ENCODE data around the gene SLAIN2.

Gene SLAIN2

GRCh38 chr4:48410812-48411211 is 69.5 kb downstream of the SLAIN2 start:
- TF ChIP-seq, protein P1, sequence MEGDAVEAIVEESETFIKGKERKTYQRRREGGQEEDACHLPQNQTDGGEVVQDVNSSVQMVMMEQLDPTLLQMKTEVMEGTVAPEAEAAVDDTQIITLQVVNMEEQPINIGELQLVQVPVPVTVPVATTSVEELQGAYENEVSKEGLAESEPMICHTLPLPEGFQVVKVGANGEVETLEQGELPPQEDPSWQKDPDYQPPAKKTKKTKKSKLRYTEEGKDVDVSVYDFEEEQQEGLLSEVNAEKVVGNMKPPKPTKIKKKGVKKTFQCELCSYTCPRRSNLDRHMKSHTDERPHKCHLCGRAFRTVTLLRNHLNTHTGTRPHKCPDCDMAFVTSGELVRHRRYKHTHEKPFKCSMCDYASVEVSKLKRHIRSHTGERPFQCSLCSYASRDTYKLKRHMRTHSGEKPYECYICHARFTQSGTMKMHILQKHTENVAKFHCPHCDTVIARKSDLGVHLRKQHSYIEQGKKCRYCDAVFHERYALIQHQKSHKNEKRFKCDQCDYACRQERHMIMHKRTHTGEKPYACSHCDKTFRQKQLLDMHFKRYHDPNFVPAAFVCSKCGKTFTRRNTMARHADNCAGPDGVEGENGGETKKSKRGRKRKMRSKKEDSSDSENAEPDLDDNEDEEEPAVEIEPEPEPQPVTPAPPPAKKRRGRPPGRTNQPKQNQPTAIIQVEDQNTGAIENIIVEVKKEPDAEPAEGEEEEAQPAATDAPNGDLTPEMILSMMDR (IDR thresholded peaks at IDR 0.05; ENCODE audit: extremely low read depth, missing control alignments), result no peak
- no peak for DNase-seq (ENCODE audit: low spot score)

GRCh38 chr4:48420144-48420543 is 78.8 kb downstream of the SLAIN2 start:
- TF ChIP-seq, protein P1 (IDR thresholded peaks at IDR 0.05; ENCODE audit: extremely low read depth, missing control alignments), result no peak
- DNase-seq (ENCODE audit: low spot score), result no peak

DNA sequence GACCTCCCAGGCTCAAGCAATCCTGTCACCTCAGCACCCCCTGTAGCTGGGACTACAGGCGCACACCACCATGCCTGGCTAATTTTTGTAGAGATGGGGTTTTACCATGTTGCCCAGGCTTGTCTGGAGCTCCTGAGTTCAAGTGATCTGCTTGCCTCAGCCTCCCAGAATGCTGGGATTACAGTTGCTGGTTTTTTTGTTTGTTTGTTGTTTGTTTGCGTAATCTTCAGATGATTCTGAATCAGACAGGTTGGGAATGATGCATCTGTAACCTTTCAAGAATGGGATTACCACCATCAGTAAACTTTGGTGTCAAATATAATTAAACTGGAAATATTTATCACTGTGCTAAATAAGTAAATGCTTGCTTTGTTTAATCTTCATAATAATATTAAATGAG is 79.8 kb downstream of the SLAIN2 start:
- no peak for DNase-seq (ENCODE audit: low spot score)

DNA sequence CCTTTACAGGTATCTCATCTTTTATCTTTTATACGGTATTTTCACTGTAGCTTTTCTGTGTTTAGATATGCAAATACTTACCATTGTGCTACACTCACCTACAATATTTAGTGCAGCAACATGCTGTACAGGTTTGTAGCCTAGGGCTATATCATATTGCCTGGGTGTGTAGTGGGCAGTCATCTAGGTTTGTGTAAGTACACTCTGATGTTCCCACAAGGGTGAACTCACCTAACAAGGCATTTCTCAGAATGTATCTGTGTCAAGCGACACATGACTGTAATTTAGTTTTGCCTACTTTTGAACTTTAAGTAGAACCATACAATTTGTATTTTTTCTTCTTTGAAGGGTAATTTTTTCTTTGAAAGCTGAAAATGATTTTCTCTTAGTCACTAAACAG is 87.6 kb downstream of the SLAIN2 start:
- DNase-seq (ENCODE audit: low spot score), result no peak
- TF ChIP-seq, protein P1 (IDR thresholded peaks at IDR 0.05; ENCODE audit: extremely low read depth, missing control alignments), result no peak

More for the DNA sequence above, 79.8 kb downstream of the SLAIN2 start:
- TF ChIP-seq, protein P1 (IDR thresholded peaks at IDR 0.05; ENCODE audit: extremely low read depth, missing control alignments), result no peak

- TF ChIP-seq, protein P1 (IDR thresholded peaks at IDR 0.05; ENCODE audit: extremely low read depth, missing control alignments), result no peak
- peak; percentile 4 for DNase-seq (ENCODE audit: low spot score)
Measured at GRCh38 chr4:48429709-48430474, 88.6 kb downstream of the SLAIN2 start.

DNA sequence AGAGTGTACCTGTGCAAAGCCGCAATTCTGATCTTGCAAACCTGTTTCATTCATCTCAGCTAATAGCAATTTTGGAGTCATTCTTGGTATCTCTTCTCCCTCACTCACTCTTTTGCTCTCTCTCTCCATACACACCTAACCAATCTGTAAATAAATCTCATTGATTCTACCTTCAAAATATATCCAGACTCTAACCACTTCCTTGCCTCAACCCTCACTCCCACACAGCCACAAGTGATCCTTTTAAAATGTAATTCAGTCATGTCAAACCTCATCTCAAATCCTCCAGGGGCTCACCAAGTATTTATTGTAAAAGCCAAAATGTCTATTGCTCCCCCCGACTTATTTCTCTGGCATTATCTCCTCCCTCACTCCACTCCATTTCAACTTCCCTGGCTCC is 90.1 kb downstream of the SLAIN2 start:
- TF ChIP-seq, protein P1 (IDR thresholded peaks at IDR 0.05; ENCODE audit: extremely low read depth, missing control alignments), result no peak
- DNase-seq (ENCODE audit: low spot score), result no peak

DNA sequence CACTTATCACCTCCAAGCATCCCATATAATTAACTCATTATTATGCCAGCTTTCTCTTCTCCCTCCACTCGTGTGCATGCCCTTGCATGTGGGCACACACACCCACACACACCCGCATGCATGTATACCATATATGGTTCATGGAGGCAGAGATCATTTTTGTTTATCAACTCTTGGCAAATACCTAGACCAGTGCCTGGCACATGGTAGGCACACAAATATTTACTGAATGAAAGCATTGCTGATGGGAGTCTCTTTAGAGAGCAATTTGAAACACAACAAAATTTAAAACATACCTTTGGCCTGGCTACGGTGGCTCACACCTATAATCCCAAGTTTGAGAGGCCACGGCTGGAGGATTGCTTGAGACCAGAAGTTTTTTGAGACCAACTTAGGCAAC is 90.7 kb downstream of the SLAIN2 start:
- TF ChIP-seq, protein P1 (IDR thresholded peaks at IDR 0.05; ENCODE audit: extremely low read depth, missing control alignments), result no peak
- no peak for DNase-seq (ENCODE audit: low spot score)
